HFF-Myc (cell line): Measurements from ENCODE around the gene LTBP1.

Experiments
- DNase-seq: peaks from one replicate; pipeline ENCODE4 v3.0.0-alpha.2; 2011; ENCODE audit warnings: low read depth; ENCODE audit errors: extremely low read depth
- H3K4me3 ChIP-seq: replicated peaks from 2 replicates; pipeline ENCODE4 v1.5.1; 2011; ENCODE audit warnings: low read depth, mild to moderate bottlenecking, control low read depth, low read length
- TF ChIP-seq, protein P1 (sequence below): IDR thresholded peaks from 2 replicates; pipeline ENCODE4 v1.5.1; 2012; ENCODE audit warnings: mild to moderate bottlenecking, low read depth, low read length, control low read depth; ENCODE audit errors: missing control alignments

Gene LTBP1

DNA sequence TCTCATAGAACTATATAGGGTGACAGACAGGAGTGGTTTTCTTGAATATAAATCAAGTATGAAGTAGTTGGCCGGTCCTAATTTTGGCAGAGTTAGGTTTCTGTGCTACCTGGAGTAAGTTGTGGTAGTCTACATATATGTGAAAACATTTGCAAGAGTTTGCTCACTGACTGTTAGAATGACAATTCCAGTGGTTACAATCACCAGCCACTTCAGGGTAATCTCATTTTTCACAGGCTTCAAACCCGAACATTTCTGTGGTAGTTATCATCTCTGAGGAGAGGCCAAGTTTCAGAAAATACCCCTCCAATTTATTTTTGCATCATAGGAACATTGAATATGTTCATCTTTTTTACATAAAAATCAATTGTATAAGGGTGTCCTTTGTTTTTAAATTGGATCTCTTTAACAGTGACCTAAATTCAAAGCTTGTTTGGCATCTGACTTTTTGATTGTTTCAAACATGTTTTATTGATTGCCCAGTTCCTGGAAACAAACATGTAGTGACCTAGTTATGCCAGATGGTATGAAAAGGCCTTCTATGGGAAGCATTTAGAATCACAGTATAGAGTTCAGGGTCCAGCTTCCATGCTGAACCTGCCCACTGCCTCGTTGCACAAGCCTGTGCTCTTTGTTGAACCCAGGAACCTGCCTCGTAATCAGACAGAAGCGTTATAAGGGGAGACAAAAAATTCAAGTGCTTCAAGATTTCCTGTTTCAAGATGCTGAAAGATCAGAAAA is 250.6 kb downstream of the LTBP1 start:
- H3K4me3 ChIP-seq = no peak overlapping the region
- TF ChIP-seq, protein P1, sequence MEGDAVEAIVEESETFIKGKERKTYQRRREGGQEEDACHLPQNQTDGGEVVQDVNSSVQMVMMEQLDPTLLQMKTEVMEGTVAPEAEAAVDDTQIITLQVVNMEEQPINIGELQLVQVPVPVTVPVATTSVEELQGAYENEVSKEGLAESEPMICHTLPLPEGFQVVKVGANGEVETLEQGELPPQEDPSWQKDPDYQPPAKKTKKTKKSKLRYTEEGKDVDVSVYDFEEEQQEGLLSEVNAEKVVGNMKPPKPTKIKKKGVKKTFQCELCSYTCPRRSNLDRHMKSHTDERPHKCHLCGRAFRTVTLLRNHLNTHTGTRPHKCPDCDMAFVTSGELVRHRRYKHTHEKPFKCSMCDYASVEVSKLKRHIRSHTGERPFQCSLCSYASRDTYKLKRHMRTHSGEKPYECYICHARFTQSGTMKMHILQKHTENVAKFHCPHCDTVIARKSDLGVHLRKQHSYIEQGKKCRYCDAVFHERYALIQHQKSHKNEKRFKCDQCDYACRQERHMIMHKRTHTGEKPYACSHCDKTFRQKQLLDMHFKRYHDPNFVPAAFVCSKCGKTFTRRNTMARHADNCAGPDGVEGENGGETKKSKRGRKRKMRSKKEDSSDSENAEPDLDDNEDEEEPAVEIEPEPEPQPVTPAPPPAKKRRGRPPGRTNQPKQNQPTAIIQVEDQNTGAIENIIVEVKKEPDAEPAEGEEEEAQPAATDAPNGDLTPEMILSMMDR = no peak
- no peak for DNase-seq

DNA sequence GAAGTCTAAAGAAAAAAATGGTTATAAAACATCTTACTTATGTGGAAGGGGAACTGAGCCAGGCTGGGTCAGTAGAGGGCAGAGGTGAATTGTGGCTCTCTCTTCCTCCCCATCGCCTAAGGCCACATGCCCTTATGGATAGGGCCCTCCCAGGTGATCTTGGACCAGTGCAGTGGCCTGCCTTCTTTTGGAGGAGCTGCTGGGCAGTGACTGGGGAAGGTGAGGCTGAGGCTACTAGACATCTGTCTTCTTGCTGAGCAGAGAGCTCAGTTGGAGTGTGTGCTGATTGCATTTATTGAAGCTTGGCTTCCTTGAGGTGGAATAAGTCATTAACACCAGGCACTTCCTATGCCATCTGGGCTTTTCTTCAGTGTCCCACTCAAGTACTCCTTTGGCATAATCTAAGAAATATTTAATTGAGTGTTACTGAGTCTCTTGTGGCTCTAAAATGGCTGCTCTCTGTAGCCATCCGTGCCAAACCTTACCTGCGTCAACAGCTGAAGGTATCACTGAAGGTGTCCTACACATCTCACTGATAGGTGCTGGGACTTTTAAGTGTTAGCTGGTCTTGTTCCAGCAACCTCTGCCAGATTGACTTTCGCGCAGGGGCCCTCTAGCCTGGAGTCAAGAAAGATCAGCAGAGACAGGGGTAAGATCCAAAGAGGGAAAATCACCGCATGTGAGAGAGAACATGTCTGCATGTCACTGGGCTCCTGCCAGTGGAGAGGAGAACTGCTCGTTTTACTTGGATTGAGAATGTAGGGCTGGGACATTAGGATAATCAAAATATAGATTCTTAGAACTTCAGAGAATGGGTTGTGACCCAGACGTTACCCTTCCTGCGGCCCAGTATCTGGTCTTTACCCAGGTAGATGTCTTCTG is 256.1 kb downstream of the LTBP1 start:
- no peak for DNase-seq
- H3K4me3 ChIP-seq = no peak overlapping the region
- TF ChIP-seq, protein P1 = no peak

DNA sequence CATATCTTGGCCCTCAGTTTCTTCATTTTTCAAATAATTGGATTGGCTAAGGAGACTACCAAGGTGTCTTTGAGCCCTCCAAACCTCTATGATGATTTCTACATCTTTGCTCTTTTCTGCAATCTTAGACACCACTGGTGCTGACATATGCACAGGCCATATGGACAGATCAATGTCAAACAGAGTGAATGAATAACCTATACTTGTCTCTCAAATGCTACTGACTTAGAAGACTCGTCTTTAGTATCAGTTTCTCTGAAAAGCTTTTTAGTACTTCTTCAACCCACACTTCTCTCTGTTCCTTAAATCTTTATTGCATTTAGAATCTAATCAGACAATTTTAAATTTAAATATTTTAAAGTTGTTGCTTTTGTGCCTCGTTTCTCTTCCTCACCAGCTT is 258.2 kb downstream of the LTBP1 start:
- no peak overlapping the region for H3K4me3 ChIP-seq
- TF ChIP-seq, protein P1 = no peak
- no peak for DNase-seq

DNA sequence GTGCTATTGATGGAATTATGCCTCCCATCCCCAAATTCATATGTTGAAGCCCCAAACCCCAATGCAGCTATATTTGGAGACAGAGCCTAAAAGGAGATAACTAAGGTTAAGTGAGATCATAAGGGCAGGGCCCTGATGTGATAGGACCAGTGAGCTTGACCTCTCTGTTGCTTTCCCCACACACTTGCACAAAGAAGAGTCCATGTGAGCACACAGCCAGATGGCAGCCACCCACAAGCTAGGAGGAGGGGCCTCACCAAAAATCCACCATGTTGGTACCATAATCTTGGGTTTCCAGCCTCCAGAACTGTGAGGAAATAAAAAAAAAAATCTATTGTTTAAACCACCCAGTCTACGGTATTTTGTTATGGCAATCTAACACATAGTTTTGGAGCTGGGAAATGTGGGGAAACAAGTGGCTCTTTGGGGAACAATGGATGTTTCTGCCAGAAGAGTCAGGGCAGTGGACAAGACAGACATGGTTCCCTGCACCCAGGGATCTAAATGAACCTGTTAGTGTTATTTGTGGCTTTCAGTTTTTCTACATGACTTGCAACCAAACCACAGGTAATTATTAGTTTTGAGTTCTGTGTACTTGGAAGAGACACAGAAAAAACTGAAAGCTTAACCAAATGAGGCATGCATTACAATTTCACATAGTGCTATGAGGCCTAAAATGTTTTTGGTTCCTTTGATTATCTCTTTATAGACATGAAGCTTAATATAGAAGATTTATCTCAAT is 259.1 kb downstream of the LTBP1 start:
- no peak for DNase-seq
- TF ChIP-seq, protein P1 = no peak
- no peak overlapping the region for H3K4me3 ChIP-seq

DNA sequence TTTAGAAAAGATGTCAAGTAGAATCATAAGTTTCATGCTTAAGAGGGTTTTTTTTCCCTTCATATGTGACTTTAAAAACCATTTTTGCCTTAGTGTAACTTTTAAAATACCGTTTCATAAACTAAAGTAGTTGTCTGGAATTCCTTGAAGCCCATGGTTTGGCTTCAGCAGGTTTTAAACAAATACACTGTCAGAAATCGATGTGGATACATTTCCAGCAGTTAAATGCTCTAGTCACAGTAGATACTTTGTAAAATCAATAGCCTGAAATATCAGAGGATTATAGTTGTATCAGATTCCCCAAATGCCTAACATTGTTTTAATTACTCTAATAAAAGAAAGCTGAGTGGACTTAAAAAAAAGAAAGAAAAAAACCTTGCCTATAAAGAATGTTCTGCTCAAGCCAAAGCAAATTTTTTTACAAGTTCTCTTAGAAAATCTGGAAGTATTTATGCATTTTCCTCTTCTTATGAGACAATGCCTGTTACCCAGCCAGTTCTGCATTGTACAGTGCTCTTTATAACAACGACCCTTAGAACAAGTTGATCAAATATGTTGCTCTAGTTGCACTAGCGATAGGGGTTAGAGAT is 260.5 kb downstream of the LTBP1 start:
- TF ChIP-seq, protein P1 = no peak
- DNase-seq = no peak
- H3K4me3 ChIP-seq = no peak overlapping the region

DNA sequence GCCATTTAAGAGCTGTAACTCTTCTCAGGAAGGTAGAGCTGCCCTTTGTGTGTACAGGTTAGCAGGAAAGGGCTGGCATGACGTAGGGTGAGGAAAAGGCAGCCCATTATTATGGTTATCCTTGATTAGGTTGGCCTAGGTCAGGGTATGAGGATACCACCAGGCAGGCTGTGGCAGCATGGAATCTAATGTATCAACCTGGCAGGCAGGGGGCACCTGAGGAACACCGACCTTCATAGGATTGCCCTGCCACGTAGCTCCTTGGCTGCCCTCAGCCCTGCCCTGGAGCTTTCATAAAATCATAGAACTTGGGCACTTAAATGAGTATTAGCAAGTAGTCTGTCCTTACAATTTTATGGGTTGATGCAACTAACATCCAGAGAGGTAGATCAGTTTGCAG is 261.6 kb downstream of the LTBP1 start:
- no peak overlapping the region for H3K4me3 ChIP-seq
- TF ChIP-seq, protein P1 = no peak
- DNase-seq = no peak
